Skeletal muscle tissue (tissue), 4 donors: ENCODE results near the gene ZNHIT3. TPM values are rescaled to one million over a fixed set of nuclear protein-coding genes. Genes with fewer than 3 reads are reported as not detected.

Experiments
- H3K27ac ChIP-seq: one replicate; pipeline ENCODE4 v1.7.0; 2013; ENCODE audit warnings: mild to moderate bottlenecking, low read depth, low read length, inconsistent platforms
- H3K27me3 ChIP-seq, 3 donors: one replicate each; pipeline ENCODE4 v1.7.0; 2013; ENCODE audit warnings: low read length in 3 of 3; ENCODE audit not compliant: control insufficient read depth in 3 of 3, insufficient read depth in 3 of 3
- H3K36me3 ChIP-seq, 3 donors: one replicate each; pipeline ENCODE4 v1.7.0; 2013; ENCODE audit warnings: low read length in 3 of 3; ENCODE audit not compliant: control insufficient read depth in 3 of 3, insufficient read depth in 3 of 3
- H3K4me1 ChIP-seq, 3 donors: one replicate each; pipeline ENCODE4 v1.7.0; 2013; ENCODE audit warnings: low read length in 3 of 3, mild to moderate bottlenecking in 3 of 3; ENCODE audit not compliant: control insufficient read depth in 3 of 3, insufficient read depth in 3 of 3
- H3K4me3 ChIP-seq, 3 donors: one replicate each; pipeline ENCODE4 v1.7.0; 2013; ENCODE audit warnings: low read length in 3 of 3
- H3K9ac ChIP-seq, 3 donors: one replicate each; pipeline ENCODE4 v1.7.0; 2013; ENCODE audit warnings: low read length in 3 of 3, mild to moderate bottlenecking in 3 of 3, moderate library complexity in 2 of 3, low read depth in 1 of 3
- H3K9me3 ChIP-seq, 3 donors: one replicate each; pipeline ENCODE4 v1.7.0; 2013; ENCODE audit warnings: low read length in 3 of 3; ENCODE audit not compliant: control insufficient read depth in 3 of 3
- total RNA-seq: library from RNA; depleted of rRNA; stranded (reverse); fragments of >200 nt; gene quantifications from one replicate; pipeline ENCODE4 v1.2.3, GENCODE V29; 2014
- donor health status: Osteomylitis.

ZNHIT3 gene
- total RNA-seq, 1 donor from 2014 or later, result 37.1 TPM

GRCh38 chr17:36525888-36526287 is 39.4 kb downstream of the ZNHIT3 start:
- Histone ChIP-seq H3K27me3 (no peaks in the 10 kb centered on the region), H3K27ac (no peak overlapping the region), H3K9me3 (no peaks in the 10 kb centered on the region), H3K36me3 (peaks cover 40 to 45% (median 40%) of the 10 kb centered on the region in 3 donors), H3K9ac (no peak overlapping the region), H3K4me1 (no peaks in the 10 kb centered on the region), H3K4me3 (no peak overlapping the region)

- Histone ChIP-seq H3K4me1 (peaks cover 0 to 2% (median 0%) of the 10 kb centered on the region in 3 donors), H3K27ac (no peak overlapping the region), H3K27me3 (no peaks in the 10 kb centered on the region), H3K9me3 (no peaks in the 10 kb centered on the region), H3K4me3 (no peak overlapping the region), H3K9ac (peak overlapping the region in 1 of 3 donors; percentile 25), H3K36me3 (peaks cover 47 to 57% (median 52%) of the 10 kb centered on the region in 3 donors)
Observed at GRCh38 chr17:36527621-36528250, 41.3 kb downstream of the ZNHIT3 start.

GRCh38 chr17:36529121-36529520 is 42.6 kb downstream of the ZNHIT3 start:
- Histone ChIP-seq H3K36me3 (peaks cover 49 to 65% (median 51%) of the 10 kb centered on the region in 3 donors), H3K27ac (no peak overlapping the region), H3K27me3 (no peaks in the 10 kb centered on the region), H3K4me3 (no peak overlapping the region), H3K4me1 (peaks cover 3 to 16% (median 6%) of the 10 kb centered on the region in 3 donors), H3K9me3 (no peaks in the 10 kb centered on the region), H3K9ac (no peak overlapping the region)

- H3K27me3 ChIP-seq, result no peaks in the 10 kb centered on the region
- no peaks in the 10 kb centered on the region for H3K9me3 ChIP-seq
- peaks cover 12 to 30% (median 14%) of the 10 kb centered on the region in 3 donors for H3K4me1 ChIP-seq
- no peak overlapping the region for H3K27ac ChIP-seq
- peaks cover 26 to 38% (median 31%) of the 10 kb centered on the region in 3 donors for H3K36me3 ChIP-seq
- no peak overlapping the region for H3K9ac ChIP-seq
- H3K4me3 ChIP-seq, result no peak overlapping the region
Observed at GRCh38 chr17:36532435-36532975, 46.0 kb downstream of the ZNHIT3 start.

DNA sequence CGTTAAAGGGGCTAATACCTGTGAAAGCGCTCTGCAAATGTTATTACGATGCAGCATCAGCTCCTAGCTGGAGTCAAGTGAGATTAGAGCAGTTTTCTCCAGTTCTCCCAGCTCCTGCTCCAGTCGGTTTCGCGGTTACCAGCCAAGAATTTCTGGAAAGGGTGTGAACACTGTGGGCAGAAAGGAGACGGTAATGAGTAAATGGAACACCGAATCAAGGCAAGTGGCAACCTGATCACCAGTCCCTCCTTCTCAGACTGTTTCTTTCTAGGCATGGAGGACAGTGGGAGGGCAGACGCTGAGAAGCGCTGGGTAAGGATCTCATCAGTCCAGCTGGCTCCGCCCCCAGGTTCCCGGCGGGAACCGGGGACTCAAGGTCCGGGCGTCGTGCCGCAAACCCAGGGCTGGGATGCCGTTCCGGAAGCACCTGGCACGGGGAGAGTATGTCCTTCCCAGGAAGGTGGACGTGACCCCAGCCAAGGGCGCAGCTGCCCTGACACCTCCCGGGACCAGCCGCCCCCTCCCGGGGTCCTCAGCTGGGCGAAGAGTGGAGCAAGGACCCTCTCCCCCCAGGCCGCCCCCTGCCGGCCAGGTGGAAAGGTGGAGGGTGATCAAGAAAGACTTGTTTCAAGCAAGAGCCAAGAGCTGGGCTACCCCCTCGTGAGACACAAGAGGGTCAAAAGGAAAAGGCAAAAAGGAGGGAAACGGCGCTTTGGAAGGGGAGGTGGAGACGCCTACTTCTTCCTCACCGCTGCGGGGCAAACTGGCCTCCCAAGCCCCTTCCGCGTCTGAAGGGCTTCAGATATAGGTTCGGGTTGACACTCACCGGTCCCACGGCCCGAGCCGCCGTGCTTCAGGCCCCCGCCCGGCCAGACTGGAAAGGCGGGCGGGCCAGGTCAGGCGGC is 47.7 kb downstream of the ZNHIT3 start:
- Histone ChIP-seq H3K9me3 (no peaks in the 10 kb centered on the region), H3K36me3 (peaks cover 21 to 39% (median 22%) of the 10 kb centered on the region in 3 donors), H3K9ac (peak overlapping the region; percentile 97 to 100 (median 99)), H3K27me3 (no peaks in the 10 kb centered on the region), H3K27ac (peak overlapping the region; percentile 99), H3K4me3 (peak overlapping the region; percentile 92 to 99 (median 98)), H3K4me1 (peaks cover 12 to 30% (median 14%) of the 10 kb centered on the region in 3 donors)

DNA sequence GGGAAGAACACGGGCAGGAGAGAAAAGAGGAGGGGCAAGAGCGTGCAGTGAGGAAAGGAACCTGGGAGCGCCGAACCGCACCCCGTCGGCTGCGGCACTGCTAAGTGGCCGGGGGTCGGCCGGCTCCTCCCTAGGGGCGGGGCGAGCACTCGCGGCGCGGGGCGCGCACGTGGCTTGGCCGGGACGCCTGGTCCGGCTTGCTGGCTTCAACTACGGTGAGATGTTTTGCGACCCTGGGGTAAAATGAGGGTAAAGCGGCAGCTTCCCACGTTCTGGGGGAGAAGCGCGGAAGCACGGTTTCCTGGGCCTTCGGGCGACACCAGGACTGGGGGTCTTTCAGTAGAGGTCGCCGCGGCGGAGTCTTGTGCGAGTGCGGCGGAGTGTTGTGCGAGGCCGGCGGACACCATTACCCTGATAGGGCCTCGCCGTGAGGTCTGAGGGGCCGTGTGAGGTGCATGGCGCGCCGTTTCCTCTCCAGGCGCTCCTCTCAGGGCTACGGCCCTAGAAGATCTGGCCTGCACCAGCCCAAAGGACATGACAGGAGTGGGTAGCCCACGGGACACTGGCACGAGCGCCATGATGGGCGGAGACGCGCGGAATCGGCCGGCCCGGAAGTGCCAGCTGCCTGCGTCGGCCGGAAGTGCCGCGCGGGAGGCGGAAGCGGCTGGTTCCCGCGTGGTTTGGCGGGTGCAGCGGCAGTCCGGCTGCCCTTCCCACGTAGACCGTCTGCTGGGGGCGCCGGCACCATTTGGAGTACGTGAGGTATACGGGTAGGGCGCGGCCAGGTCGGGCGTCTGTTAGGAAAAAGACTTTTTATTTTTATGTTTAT is 48.6 kb downstream of the ZNHIT3 start, which contains the start of the genes MYO19 and PIGW:
TSS of gene MYO19 (minus strand) at position 29 of the 829 bp plus-strand sequence. CDS start 2,330 bp downstream, outside the sequence.
TSS of gene PIGW (plus strand) at position 148 of the 829 bp plus-strand sequence. CDS start 2,115 bp downstream, outside the sequence.
- Histone ChIP-seq H3K4me3 (peak within 1 kb of the TSS; percentile 92 to 99 (median 98)), H3K9ac (peak within 1 kb of the TSS; percentile 97 to 100 (median 99)), H3K27me3 (no peaks in the 10 kb centered on the region), H3K36me3 (peaks cover 19 to 36% (median 22%) of the 10 kb centered on the region in 3 donors), H3K27ac (peak within 1 kb of the TSS; percentile 99), H3K9me3 (no peaks in the 10 kb centered on the region), H3K4me1 (peaks cover 12 to 30% (median 14%) of the 10 kb centered on the region in 3 donors)

DNA sequence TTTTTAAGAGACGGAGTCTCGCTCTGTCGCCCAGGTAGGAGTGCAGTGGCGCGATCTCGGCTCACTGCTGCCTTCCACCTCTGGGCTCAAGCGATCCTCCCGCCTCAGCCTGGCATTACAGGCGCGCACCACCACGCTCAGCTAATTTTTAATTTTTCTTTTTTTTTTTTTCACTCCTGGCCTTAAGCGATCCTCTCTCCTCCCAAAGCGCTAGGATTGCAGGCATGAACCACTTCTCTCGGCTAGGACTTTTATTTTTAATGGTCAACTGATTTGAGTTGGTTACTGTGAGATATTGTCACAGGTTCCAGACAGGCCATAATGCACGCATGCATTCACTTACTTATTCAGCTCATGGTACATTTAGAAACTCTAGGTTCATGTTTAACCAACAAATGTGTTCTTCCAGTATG is 49.2 kb downstream of the ZNHIT3 start:
- H3K27ac ChIP-seq, result peak overlapping the region; percentile 99
- peak overlapping the region; percentile 92 to 99 (median 98) for H3K4me3 ChIP-seq
- peak overlapping the region; percentile 45 to 100 (median 99) for H3K9ac ChIP-seq
- H3K4me1 ChIP-seq, result peaks cover 12 to 30% (median 14%) of the 10 kb centered on the region in 3 donors
- no peaks in the 10 kb centered on the region for H3K9me3 ChIP-seq
- H3K27me3 ChIP-seq, result no peaks in the 10 kb centered on the region
- H3K36me3 ChIP-seq, result peaks cover 16 to 34% (median 22%) of the 10 kb centered on the region in 3 donors

- no peak overlapping the region for H3K27ac ChIP-seq
- peaks cover 10 to 19% (median 13%) of the 10 kb centered on the region in 3 donors for H3K4me1 ChIP-seq
- H3K27me3 ChIP-seq, result no peaks in the 10 kb centered on the region
- H3K4me3 ChIP-seq, result no peak overlapping the region
- H3K9ac ChIP-seq, result no peak overlapping the region
- peaks cover 0 to 8% (median 4%) of the 10 kb centered on the region in 3 donors for H3K36me3 ChIP-seq
- no peaks in the 10 kb centered on the region for H3K9me3 ChIP-seq
Observed at GRCh38 chr17:36540696-36541095, 54.2 kb downstream of the ZNHIT3 start.

GRCh38 chr17:36542755-36543154 is 56.3 kb downstream of the ZNHIT3 start:
- H3K36me3 ChIP-seq, result peaks cover 0 to 8% (median 2%) of the 10 kb centered on the region in 3 donors
- no peak overlapping the region for H3K27ac ChIP-seq
- no peaks in the 10 kb centered on the region for H3K27me3 ChIP-seq
- H3K9me3 ChIP-seq, result no peaks in the 10 kb centered on the region
- no peak overlapping the region for H3K4me3 ChIP-seq
- peaks cover 25 to 35% (median 29%) of the 10 kb centered on the region in 3 donors for H3K4me1 ChIP-seq
- H3K9ac ChIP-seq, result no peak overlapping the region
